WTC11 (cell line): ENCODE measurements around the gene R3HDM4.

Source experiments
- ATF2 ChIP-seq: sonication (generic); formaldehyde crosslinking; IDR thresholded peaks from 2 replicates; pipeline ENCODE4 v1.8.1; 2022; ENCODE audit warnings: low read depth, missing genetic modification reagents, borderline replicate concordance
- NR2C2 ChIP-seq: sonication (generic); formaldehyde crosslinking; IDR thresholded peaks from 2 replicates; pipeline ENCODE4 v1.8.0; 2022; ENCODE audit warnings: mild to moderate bottlenecking, missing genetic modification reagents
- SMAD4 ChIP-seq: sonication (generic); formaldehyde crosslinking; IDR thresholded peaks from 2 replicates; pipeline ENCODE4 v1.8.0; 2022; ENCODE audit warnings: mild to moderate bottlenecking, missing genetic modification reagents
- ZNF121 ChIP-seq: sonication (generic); formaldehyde crosslinking; IDR thresholded peaks from 2 replicates; pipeline ENCODE4 v1.8.0; 2023; ENCODE audit warnings: missing genetic modification reagents
- TF ChIP-seq, protein P1 (sequence below): sonication (generic); formaldehyde crosslinking; IDR thresholded peaks from 2 replicates; pipeline ENCODE4 v1.8.1; 2023; ENCODE audit warnings: mild to moderate bottlenecking, missing genetic modification reagents
- TF ChIP-seq, protein P2 (sequence below): fragments of 200-600 bp; IDR thresholded peaks from 2 replicates; pipeline ENCODE4 v1.8.0; 2022; ENCODE audit warnings: antibody characterized with exemption
- TF ChIP-seq, protein P3 (sequence below): sonication (generic); formaldehyde crosslinking; IDR thresholded peaks from 2 replicates; pipeline ENCODE4 v1.8.0; 2022; ENCODE audit warnings: mild to moderate bottlenecking, missing genetic modification reagents
- TF ChIP-seq, protein P4 (sequence below): sonication (generic); formaldehyde crosslinking; IDR thresholded peaks from 2 replicates; pipeline ENCODE4 v1.8.0; 2022; ENCODE audit warnings: mild to moderate bottlenecking, missing genetic modification reagents

GRCh38 chr19:854549-854948, 58.5 kb downstream of the R3HDM4 start:
- TF ChIP-seq NR2C2 (CRISPR knock-in tag) (no peak), ZNF121 (no peak), ATF2 (CRISPR knock-in tag) (no peak), SMAD4 (no peak)
- TF ChIP-seq, protein P1, sequence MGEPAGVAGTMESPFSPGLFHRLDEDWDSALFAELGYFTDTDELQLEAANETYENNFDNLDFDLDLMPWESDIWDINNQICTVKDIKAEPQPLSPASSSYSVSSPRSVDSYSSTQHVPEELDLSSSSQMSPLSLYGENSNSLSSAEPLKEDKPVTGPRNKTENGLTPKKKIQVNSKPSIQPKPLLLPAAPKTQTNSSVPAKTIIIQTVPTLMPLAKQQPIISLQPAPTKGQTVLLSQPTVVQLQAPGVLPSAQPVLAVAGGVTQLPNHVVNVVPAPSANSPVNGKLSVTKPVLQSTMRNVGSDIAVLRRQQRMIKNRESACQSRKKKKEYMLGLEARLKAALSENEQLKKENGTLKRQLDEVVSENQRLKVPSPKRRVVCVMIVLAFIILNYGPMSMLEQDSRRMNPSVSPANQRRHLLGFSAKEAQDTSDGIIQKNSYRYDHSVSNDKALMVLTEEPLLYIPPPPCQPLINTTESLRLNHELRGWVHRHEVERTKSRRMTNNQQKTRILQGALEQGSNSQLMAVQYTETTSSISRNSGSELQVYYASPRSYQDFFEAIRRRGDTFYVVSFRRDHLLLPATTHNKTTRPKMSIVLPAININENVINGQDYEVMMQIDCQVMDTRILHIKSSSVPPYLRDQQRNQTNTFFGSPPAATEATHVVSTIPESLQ (CRISPR knock-in tag): no peak
- TF ChIP-seq, protein P2, sequence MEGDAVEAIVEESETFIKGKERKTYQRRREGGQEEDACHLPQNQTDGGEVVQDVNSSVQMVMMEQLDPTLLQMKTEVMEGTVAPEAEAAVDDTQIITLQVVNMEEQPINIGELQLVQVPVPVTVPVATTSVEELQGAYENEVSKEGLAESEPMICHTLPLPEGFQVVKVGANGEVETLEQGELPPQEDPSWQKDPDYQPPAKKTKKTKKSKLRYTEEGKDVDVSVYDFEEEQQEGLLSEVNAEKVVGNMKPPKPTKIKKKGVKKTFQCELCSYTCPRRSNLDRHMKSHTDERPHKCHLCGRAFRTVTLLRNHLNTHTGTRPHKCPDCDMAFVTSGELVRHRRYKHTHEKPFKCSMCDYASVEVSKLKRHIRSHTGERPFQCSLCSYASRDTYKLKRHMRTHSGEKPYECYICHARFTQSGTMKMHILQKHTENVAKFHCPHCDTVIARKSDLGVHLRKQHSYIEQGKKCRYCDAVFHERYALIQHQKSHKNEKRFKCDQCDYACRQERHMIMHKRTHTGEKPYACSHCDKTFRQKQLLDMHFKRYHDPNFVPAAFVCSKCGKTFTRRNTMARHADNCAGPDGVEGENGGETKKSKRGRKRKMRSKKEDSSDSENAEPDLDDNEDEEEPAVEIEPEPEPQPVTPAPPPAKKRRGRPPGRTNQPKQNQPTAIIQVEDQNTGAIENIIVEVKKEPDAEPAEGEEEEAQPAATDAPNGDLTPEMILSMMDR: no peak
- TF ChIP-seq, protein P3, sequence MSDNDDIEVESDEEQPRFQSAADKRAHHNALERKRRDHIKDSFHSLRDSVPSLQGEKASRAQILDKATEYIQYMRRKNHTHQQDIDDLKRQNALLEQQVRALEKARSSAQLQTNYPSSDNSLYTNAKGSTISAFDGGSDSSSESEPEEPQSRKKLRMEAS (CRISPR knock-in tag): no peak
- TF ChIP-seq, protein P4, sequence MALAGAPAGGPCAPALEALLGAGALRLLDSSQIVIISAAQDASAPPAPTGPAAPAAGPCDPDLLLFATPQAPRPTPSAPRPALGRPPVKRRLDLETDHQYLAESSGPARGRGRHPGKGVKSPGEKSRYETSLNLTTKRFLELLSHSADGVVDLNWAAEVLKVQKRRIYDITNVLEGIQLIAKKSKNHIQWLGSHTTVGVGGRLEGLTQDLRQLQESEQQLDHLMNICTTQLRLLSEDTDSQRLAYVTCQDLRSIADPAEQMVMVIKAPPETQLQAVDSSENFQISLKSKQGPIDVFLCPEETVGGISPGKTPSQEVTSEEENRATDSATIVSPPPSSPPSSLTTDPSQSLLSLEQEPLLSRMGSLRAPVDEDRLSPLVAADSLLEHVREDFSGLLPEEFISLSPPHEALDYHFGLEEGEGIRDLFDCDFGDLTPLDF (CRISPR knock-in tag): no peak
